Epithelial cell of esophagus (primary cell): ENCODE data around the gene OR10T2.

Experiments used
- DNase-seq: peaks from one replicate; pipeline ENCODE4 v3.0.0; 2010; ENCODE audit warnings: low read depth
- H3K4me3 ChIP-seq: 2 replicates; pipeline ENCODE4 v1.5.1; 2011; ENCODE audit warnings: mild to moderate bottlenecking, low read length, control low read depth
- TF ChIP-seq, protein P1 (sequence below): IDR thresholded peaks from 2 replicates; pipeline ENCODE4 v1.5.1; 2011; ENCODE audit warnings: low read depth, mild to moderate bottlenecking, low read length, control low read depth, inconsistent platforms; ENCODE audit not compliant: insufficient read depth; ENCODE audit errors: missing control alignments

The OR10T2 gene

DNA sequence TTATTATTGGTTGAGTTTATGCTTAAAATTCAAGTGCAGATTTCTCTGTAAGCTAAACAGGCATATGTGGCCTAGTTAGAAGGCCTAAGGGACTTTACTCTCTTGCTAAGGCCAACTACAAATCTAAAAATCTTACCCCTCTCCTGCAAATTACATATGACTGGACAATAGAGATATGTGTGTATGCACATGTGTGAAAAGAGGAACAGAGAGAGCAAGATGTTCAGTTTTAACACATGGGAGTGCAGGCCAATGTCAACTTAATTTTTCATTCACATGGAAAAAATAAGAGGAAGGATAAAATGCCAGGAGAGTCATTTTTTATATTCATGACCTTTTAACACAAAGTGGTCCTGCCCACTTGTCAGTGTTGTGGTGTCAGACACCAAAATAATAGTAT lies 18.3 kb upstream of the OR10T2 start:
- H3K4me3 ChIP-seq = no peak overlapping the region
- no peak for DNase-seq
- TF ChIP-seq, protein P1, sequence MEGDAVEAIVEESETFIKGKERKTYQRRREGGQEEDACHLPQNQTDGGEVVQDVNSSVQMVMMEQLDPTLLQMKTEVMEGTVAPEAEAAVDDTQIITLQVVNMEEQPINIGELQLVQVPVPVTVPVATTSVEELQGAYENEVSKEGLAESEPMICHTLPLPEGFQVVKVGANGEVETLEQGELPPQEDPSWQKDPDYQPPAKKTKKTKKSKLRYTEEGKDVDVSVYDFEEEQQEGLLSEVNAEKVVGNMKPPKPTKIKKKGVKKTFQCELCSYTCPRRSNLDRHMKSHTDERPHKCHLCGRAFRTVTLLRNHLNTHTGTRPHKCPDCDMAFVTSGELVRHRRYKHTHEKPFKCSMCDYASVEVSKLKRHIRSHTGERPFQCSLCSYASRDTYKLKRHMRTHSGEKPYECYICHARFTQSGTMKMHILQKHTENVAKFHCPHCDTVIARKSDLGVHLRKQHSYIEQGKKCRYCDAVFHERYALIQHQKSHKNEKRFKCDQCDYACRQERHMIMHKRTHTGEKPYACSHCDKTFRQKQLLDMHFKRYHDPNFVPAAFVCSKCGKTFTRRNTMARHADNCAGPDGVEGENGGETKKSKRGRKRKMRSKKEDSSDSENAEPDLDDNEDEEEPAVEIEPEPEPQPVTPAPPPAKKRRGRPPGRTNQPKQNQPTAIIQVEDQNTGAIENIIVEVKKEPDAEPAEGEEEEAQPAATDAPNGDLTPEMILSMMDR = no peak

DNA sequence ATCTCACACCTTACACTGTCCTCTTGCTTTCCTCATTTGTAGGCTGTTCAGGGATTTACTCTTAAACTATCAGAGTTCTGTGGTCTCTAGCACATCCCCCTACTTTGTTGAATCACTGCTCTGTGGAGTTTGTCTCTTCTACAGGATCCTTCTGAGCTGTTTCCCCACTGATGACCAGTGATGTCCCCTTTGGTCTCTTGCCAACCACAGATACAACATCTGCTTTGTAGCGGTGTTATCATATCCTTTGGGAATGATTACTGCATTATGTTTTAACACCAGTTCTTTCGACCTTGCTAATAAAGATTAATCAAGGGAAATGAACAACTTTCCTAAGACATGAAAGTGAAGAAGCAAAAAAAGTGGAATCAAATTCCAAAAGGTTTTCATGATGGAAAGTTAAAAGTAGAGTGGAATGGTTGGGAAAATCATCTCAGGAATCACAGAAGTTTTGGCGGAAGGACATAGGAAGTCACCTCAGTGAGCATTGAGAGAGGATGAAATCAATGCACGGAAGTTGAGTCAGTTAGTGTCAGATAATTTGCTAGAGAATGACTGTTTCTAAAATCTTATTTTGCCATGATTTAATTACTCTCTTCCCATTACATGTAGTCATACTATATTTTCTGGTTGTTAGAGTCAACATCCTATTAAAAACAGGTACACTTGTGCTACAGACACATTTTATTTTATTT lies 15.5 kb upstream of the OR10T2 start:
- no peak overlapping the region for H3K4me3 ChIP-seq
- DNase-seq = no peak
- TF ChIP-seq, protein P1 = no peak

DNA sequence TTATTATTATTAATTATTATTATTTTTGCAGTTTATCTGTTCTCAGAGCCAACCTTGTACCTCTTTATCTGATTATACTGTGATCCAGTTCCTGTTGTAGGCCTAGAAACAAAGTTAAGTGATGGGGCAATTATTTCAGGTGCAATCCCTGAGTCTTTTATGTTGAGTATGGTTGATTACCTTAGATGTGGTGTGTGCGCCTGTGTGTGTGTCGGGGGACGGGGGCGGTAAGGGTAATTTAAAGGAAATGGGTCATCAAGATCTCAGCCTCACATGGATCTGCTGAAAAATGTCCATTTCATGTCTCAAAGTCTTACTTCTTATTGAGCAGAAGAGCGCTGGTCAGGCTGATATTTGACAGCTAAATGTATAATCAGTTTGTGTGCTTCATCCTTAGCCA lies 7.8 kb upstream of the OR10T2 start:
- no peak for DNase-seq
- TF ChIP-seq, protein P1 = no peak
- H3K4me3 ChIP-seq = no peak overlapping the region

DNA sequence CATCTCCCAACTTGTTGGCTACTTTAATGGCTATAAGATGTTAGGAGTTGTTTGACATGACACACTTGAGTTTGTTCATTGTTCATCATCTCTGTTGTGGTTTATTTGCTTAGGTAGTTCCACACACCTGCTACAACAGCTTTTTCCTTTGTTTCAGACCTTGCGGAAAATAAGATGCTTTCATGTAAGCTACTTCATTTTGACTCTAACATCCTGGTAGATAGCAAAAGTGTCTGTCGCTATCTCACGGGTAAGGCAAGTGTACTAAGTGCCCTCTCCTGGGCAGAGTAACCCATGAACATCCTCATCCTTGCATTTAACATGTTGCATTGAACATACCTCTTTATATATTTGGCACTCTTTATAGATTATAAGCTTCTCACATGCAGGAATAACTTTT lies 1.6 kb upstream of the OR10T2 start:
- TF ChIP-seq, protein P1 = no peak

DNA sequence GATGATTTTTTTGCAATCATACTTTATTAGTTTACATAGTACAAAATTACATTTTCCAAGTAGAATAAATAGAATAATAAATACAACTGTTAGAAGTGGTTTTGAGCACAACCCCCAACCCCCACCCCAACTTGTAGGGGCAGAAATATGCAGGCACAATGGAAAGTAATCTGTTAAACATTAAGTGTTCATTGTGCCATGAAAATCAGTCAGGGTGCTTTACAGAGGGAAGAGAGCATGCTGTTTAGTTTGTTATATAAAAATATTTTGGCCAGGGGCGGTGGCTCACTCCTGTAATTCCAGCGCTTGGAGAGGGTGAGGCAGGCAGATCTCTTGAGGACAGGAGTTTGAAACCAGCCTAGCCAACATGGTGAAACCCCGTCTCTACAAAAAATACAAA lies 2.6 kb downstream of the OR10T2 start:
- DNase-seq = no peak
- TF ChIP-seq, protein P1 = no peak
- no peak overlapping the region for H3K4me3 ChIP-seq

More for the DNA sequence above, 1.6 kb upstream of the OR10T2 start:
- DNase-seq = no peak
- no peak overlapping the region for H3K4me3 ChIP-seq

DNA sequence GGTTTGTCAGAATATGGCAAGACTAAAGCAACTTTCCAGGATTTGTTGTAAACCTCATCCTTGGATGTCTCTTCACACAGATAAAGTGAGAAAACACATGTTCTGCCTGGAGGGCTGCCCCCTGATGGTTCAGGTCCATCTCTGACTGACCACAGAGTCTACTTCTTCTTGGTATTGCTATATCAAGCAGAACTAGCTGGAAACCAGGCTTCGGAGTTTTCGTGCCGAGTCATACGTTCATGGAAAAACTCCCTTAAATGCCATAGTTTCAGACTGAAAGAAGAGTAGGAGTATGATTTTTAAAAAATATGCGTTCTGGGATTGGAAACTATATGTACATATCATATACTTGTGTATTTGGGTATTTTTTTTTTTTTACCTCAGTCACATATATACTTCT lies 5.8 kb downstream of the OR10T2 start:
- TF ChIP-seq, protein P1 = no peak
- no peak overlapping the region for H3K4me3 ChIP-seq
- no peak for DNase-seq

DNA sequence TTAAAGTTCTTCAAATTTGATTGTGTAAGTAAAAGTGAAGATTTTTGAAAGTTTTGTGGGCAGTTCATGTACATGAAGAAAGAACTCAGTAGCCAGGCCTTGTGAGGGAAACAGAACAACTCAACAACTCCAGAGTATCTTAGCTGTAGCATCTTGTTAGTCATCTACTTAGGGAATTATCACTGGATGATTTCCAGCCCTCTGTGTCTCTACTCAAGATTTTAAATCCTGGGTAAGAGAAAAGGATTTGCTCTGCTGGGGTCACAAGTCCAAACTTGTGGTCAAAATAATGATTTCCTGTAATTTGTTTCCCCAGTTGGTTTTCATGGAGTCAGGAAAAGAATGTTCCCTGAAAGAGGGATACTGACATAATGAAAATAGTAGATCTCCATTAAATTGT lies 8.2 kb downstream of the OR10T2 start:
- H3K4me3 ChIP-seq = no peak overlapping the region
- TF ChIP-seq, protein P1 = no peak
- no peak for DNase-seq
